GM18511 (cell line): ENCODE results near the gene HEY2.
"Not testable (repeated sequence)": the region's sequence is repeated elsewhere in the genome, so short reads cannot be mapped to it uniquely, and the experiment has no call there.

ENCODE experiments used
- ATAC-seq: cut with Tn5 transposase; IDR thresholded peaks from one replicate; pipeline ENCODE4 v1.9.1; 2021; ENCODE audit warnings: mild to moderate bottlenecking, moderate library complexity; ENCODE audit not compliant: unreplicated experiment

HEY2 gene

DNA sequence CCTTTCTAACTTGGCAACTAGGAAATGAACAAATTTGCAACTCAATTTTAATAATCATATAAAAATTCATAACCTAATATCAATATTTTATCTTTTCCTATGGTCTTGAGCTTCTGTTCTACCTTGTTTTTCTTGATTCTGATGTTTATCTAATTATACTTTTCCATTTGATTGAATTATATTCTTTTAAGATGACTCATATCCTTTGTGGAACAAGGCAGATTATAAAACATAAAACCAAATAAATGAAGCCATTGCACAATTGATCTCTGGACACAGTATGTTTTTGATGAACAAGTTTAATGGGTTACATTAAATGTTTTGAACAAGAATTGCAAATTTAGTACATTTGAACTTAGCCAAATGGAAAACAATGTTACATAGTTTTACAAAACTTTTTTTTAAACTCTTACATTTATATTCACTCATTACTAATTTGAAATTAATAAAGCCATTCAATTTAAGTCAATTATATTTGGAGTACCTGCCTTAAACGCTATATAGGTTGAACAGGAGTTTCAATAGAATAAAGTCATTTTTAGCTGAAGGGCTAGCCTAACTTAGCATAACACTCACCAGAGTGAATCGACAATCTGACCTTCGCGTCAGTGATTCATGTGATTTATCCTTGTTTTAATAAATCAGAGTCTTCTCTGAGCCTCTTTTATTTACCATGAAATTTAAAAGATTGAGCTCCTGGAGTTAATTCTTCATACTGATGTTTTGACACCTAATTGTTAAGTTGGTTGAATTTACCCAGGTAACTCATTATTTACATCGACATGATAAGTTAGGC, 45.1 kb downstream of the HEY2 start:
- no peak for ATAC-seq

DNA sequence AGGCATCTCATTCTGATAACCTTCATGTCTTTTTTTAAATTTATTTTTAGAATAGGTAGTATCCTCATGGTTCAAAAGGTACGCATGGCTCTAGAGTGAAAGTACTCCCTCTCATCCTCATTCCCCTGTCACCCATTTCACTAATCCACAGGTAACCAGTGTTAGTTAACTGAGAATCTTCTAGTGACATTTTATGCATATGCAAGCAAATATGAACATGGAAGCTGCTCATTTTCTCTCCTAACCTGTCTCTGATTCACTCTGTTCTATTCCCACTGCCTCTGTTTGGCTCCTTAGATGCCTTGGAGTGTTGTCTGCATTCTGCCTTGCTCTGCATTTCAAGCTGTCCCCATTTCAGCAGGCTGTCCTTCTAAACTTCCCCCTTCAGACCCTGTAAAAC, 45.9 kb downstream of the HEY2 start:
- no peak for ATAC-seq

DNA sequence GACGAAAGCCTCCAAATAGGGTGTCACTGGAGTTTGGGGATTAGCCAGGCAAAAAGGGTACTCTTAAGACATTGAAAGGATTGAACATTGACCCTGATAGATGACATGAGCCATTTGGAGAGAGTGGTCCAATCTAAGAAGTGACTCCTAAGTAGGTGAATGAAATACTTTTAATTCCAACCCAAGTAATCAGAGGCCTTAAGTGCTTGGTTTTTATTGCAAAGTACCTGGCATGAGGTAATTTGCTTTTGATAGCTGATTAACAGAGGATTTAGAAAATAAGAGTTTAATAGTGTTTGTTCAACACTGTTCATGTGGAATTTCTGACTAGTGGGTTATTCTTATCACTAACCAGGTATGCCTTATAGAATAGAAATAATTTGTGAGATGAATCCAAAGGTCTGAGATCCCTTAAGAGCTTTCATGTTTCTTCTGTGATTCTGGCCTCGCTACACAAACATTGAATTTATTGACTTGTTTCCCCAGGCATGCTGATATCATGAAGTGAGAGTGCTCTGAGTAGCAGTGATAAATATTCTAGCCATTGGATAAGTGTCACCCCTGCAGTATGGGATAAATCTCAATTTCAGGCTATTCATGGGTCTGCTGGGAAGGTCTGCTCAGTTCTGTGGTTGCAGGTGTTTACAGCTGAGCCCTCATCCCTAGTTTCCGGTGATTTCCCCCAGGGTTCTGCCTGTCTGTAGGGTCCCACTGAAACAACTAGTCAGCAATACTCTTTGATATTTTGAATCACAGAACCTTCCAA, 47.9 kb downstream of the HEY2 start:
- no peak for ATAC-seq

DNA sequence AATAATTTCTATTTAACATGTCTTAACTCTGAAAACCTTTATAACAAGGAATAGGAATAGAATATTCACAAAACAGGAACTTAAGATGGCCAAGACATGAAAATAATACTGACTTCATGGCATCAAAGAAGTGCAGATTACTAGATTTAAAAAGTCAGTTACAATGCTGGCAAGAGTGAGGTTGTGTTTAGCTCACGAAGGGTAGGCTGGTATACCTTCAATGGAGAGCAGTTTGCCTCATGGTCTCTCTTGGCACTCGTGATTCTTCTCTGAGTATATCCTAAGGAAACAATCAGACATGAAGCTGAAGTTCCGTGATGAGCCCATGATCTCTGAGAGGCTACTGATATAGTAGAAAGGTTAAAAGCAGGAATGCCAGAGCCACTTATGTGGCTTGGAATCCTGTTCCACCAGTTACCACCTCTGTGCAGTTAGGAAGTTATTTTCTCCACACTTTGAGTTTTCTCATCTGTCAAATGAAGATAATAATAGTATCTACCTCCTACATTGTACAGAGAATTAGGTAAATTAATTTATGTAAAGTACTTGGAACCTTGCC, 48.5 kb downstream of the HEY2 start:
- ATAC-seq: peak; percentile 22

DNA sequence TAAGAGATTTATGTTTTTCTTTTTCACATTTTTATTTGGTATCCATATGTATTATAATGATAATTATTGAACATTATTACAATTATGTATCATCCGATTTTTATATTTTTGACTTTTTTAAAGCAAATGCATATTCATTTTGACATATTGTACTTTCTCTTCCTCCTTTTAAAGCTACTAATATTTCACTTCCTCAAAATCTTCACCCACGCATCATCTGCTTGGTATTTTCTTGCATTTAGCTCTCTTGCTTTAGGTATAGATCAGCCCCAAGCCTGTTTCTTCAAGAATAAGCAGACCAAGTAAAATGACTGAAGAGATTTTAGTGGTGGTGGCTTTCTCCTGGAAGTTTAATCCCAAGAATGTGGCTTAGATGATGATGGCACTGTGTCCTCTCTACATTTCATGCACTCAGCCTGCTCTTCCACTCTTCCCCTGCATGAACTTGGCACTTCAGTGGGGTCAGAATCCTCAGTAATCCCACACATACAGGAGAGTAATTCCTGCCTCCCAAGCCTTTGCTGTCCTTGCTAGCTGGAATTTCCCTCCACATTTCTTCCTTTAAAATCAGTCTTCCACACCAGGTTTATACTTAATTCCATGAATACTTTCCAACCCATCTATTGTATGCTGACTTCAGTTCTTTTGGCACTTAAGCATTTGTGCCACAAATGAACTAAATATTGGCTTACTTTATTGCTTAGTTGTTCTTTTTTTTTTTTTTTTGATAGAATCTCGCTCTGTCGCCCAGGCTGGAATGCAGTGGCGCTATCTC, 49.5 kb downstream of the HEY2 start:
- peak; percentile 86 for ATAC-seq

DNA sequence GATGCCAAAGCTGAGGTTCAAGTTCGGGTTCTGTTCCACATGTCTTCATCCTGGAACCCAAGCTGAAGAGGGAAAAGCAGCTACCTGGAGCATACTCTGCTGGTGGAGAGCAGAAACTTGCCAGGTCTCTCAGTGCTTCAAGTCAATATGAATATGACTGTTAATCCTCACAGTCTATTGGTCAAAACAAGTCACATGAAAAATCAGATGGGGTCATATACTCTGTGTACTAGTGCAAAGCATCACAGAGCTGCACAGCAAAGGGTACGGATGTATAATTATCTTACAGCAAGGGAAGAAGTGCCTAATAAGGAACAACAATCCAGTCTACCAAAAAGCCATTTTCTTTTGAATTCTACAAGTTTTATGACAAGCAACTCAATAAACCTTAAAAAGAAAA, 53.0 kb downstream of the HEY2 start:
- no peak for ATAC-seq

DNA sequence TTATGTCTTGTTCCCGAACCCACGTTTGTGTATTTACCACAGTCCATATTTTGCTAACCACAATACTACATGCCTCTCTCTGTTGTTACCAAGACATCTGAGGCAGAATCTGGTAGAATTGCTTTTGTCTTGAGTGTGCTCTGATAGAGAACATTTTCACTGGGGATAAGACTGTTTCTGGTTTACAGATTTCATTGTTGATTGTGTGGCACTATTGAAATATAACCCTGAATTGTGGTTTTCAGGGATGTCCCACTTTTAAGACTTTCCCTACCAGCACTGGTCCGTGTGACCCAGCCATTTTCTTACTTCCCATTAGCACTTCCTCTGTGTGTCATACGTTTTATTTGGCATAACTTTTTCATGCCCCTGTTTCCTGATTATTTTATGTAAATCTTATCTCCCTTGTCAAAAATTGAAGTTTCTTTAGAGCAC, 53.5 kb downstream of the HEY2 start:
- ATAC-seq: no peak

DNA sequence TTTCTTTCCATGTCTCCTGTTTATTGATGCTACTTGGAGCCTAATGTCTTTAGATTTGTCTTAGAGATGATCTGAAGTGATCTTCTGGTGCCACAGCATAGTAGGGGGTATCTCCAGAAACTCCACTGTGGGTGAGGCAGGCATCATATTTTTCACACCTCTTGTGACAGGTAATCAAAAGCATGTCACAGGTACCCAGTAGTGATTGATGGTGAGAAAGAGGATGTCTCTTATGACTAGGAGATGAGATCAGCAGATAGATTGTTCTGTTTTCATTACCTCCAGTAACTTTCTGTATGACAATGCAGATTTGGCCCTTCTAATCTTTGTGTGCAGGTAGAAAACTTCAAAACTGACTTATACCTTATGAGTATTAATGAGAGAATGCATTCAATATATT, 54.8 kb downstream of the HEY2 start:
- peak; percentile 72 for ATAC-seq

DNA sequence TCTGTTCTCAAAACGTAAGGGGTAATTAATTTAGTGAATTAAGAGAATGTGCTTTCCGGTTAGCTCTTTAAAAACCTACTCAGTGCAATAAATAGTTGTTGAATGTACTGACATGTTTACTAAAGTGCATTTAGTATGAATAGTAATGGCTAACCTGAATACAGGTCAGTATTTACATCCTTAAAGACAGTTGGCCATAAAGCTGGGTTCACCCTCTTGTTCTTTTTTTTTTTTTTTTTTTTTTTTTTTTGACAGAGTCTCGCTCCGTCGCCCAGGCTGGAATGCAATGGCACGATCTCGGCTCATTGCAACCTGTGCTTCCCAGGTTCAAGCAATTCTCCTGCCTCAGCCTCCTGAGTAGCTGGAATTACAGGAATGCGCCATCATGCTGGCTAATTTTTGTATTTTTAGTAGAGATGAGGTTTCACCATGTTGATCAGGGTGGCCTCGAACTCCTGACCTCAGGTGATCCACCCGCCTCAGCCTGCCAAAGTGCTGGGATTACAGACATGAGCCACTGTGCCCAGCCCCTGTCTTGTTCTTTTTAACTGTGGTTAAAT, 55.5 kb downstream of the HEY2 start:
- not testable (repeated sequence) for ATAC-seq

DNA sequence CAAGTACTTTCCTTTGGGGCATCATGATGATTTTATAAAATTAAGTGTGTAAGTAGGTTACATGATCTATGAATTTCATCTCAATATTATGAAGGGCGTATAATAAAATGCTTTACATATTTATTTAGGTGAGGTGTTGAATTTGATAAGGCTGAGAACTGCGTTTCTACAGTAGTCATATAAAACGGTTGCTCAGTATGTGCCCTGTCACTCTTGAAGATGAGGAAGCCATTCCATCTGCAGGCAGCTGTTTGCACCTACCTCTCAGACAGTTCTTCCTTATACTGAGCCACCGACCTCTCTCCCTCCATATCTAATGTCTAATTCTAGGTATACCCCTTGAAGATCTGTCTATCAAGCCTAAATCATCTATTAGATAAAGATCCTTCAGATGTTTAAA, 57.4 kb downstream of the HEY2 start:
- ATAC-seq: no peak

DNA sequence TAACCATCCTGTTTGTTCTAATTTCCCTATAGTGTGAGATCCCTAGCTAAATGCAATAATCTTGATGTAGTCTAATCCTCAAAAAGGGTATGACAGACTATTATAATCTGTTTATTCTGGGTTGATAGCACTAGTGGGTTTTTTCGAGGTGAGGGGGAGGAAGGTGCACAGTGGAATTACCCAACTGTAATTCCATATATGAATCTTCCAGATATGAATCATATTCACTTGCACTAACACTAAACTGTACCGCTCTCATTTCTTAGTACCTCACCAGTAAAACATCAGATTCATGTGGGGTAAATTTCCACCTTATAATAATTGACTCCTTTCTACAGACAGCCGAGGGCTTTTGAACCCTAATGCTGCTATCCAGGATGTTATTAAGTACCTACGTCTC, 57.9 kb downstream of the HEY2 start:
- ATAC-seq: peak; percentile 31

DNA sequence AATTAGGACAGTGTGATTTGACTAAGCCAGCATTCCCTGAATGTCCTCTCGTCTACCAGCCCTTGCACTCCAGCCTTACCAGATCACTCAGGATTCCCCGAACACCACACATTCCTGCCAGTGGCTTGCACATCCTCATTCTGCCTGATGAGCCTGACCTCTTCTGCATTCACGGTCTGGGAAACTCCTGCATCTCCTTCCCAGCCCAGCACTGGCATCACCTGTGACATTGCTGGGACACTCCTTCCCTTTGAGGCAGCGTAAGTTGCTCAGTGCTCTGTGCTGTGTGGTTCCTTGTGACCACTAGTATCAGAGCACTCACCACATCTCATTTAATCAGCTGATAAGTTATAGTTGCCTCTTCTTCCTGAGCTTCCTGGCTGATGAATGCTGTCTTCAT, 58.6 kb downstream of the HEY2 start:
- ATAC-seq: peak; percentile 23

DNA sequence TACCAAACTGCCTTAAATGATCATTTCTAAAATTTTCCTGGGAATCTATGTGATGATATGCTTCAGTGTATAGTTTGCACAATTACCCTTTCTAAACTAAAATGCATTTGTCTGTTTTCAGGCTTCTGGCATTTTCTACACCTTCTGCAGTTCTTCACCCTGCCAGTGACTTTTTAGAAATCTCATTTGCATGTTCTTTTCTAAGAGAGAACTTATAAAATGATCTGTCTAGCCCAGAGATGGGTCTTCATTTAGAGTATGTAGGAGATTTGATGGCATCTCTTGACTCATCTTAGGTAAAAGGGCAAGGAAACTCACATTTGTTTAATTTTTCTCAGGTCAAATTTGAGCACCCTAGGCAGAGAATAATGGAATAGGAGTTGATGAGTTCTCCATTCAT, 59.2 kb downstream of the HEY2 start:
- ATAC-seq: no peak

DNA sequence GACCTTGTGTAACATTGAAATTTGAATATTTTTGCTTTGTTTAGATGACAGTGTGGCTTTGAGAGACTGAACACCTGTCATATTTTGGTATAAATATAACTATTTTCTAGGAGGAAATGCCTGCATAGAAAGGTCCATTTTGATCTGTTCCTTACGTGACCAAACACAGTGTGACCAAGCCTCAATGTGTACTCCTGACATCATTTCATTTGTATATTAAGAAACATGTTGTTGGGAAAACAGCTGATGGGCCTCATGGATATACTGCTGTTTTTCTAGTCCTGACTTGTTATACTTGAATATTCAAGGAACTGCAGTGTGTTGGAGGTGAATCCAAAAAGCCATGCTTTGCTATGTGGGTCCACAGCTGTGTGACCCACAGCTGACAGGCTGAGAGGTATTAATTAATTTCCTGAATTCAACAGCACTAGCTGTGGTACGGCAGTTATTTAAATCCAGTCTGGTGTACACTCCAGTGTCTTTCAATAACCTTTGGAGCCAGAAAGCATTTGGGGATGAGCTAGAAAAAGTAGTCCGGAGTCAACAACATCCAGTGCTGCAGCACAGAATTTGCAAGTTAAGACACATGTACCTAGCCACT, 60.2 kb downstream of the HEY2 start:
- ATAC-seq: no peak

DNA sequence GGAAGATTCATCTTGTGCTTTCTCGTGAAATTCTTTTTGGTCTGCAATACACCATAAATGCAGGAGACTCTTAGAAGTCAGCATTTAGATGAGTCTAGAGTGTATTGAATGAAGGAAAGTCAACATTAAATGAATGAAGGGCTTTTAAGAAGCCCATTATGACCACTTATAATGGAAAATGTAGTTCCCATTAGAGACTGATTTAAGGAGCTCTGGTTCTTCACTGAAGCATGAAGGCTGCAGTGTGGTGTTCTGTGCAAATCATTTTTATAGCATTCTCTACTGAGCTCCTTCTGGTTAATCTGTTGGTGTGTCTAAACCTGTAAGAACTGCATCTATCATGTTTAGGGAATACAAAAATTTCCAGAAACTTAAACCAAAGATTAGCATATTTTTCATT, 61.0 kb downstream of the HEY2 start:
- ATAC-seq: no peak
